ENCODE data around the gene ZSCAN25.

Gene ZSCAN25

DNA sequence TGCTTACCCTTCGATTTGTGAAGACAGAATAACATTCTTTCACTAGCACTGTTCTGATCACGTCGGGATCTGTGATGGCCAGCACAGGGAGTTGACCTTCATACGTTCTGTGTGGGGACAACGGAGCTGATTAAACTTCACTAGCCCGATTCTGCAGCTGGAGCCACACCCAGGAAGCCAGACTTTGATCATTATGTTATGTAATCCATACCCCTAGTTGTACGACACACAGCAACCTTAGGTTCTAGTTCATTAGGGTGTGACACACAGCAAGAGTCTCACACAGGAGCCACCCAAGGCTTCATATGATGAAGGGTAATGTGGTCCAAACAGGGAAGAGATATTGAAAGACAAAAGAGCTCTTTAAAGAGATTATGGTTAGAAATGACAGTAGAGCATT lies 55.8 kb downstream of the ZSCAN25 start:
- 93% methylated on average over 7 of the region's 7 CpGs for WGBS
- H3K4me3 ChIP-seq (ENCODE audit: low read length) = no peak overlapping the region
- no peak overlapping the region for H3K27ac ChIP-seq (ENCODE audit: low read depth, low read length)
- H3K9me3 ChIP-seq (ENCODE audit: insufficient read depth, low read depth, low read length) = no peaks in the 10 kb centered on the region
- no peaks in the 10 kb centered on the region for H3K36me3 ChIP-seq (ENCODE audit: insufficient read depth, low read length)
- no peak overlapping the region for H3K9ac ChIP-seq (ENCODE audit: low read depth, low read length)
- H3K27me3 ChIP-seq (ENCODE audit: insufficient read depth, low read length) = no peaks in the 10 kb centered on the region
- H3K4me1 ChIP-seq (ENCODE audit: insufficient read depth, low read length) = no peaks in the 10 kb centered on the region

DNA sequence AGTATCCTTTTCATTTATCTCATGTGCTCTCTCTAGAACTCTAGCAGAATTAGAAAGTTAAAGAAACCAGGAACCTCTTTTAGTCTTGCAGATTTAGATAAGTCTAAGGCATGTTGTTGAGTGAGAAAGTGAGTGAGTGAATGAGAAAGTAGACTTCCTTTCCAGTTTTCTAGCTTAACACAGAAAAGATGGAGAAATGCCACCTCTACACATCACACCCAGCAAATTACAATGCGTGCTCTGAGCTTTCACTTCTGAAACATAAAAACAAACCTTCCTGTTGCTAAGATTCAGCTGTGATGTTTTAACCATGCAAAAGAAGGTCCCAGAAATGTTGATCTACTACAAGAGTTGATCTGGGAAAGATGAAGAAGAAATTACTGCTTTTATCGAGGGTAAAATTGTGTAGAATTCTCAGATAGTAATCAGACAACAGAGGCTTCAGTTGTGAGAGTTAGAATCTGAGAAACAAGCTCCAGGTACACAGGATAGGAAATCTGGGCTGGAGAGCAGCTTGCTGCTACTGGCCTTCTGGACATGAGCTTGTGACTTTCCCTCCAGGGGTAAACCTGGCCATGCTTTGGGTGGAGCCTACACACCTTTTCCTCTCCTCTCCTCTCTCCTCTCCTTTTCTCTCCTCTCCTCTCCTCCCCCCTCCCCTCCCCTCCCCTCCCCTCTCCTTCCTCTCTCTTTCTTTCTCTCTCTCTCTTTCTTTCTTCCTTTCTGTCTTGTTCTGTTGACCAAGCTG lies 58.4 kb downstream of the ZSCAN25 start:
- H3K9ac ChIP-seq (ENCODE audit: low read depth, low read length) = no peak overlapping the region
- H3K9me3 ChIP-seq (ENCODE audit: insufficient read depth, low read depth, low read length) = no peaks in the 10 kb centered on the region
- no peaks in the 10 kb centered on the region for H3K27me3 ChIP-seq (ENCODE audit: insufficient read depth, low read length)
- H3K36me3 ChIP-seq (ENCODE audit: insufficient read depth, low read length) = no peaks in the 10 kb centered on the region
- peaks cover 8% of the 10 kb centered on the region; the same call in 1 of the 2 replicates for H3K4me1 ChIP-seq (ENCODE audit: insufficient read depth, low read length)
- 92% methylated on average over 2 of the region's 2 CpGs for WGBS
- H3K4me3 ChIP-seq (ENCODE audit: low read length) = no peak overlapping the region
- no peak overlapping the region for H3K27ac ChIP-seq (ENCODE audit: low read depth, low read length)

DNA sequence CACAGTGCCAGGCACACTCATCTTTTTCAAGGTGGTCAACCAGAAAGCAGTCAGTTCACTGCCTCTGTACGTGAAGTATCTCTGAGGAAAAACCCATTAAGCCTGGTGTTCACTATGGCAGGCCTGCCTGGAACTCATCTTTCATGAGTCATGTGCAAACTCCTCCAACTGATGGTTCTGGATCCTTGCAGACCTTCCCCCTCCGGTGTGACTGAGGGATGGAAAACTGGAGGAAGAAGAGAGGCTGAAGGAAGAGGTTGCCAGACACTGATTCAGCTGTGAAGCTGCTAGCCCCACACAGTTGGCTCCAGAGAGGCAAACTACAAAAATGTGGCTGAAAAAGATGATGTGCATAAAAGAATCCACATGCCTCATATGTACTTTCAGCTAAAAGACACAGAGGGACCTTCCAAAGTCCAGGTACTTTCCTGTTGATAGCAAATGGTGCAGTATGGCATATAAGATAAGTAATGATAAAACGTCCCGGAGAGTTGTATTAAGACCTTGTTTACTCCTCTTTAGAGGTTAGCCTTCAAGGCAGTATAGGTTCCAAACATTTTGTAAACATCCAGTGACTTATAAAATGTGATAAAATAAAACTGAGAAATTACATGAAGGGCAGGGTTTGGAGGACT lies 60.4 kb downstream of the ZSCAN25 start:
- no peaks in the 10 kb centered on the region for H3K36me3 ChIP-seq (ENCODE audit: insufficient read depth, low read length)
- H3K27me3 ChIP-seq (ENCODE audit: insufficient read depth, low read length) = no peaks in the 10 kb centered on the region
- H3K9ac ChIP-seq (ENCODE audit: low read depth, low read length) = no peak overlapping the region
- H3K27ac ChIP-seq (ENCODE audit: low read depth, low read length) = no peak overlapping the region
- 93% methylated on average over 4 of the region's 4 CpGs for WGBS
- no peaks in the 10 kb centered on the region for H3K9me3 ChIP-seq (ENCODE audit: insufficient read depth, low read depth, low read length)
- H3K4me3 ChIP-seq (ENCODE audit: low read length) = no peak overlapping the region
- peaks cover 8% of the 10 kb centered on the region; the same call in 1 of the 2 replicates for H3K4me1 ChIP-seq (ENCODE audit: insufficient read depth, low read length)

DNA sequence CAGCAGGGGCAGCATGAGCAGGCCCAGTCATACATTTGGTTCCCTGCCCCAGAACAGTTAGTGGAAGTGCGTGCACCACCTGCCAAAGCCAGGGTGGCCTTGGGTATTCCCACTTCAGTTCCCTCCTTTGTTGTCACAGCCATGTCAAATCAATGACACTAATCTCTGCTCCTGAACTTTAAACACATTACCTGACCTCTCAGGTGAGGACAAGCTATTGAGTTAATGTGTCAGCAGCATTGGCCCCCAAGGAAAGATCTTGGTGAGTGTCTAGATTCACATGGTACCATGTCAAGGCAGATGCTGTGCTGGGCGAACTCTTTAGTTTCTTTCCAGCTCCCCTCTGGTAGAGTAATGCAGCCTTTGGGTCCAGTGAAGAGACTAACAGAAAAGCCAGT lies 60.9 kb downstream of the ZSCAN25 start:
- 86% methylated on average over 2 of the region's 2 CpGs for WGBS
- Histone ChIP-seq H3K9ac (ENCODE audit: low read depth, low read length) (no peak overlapping the region), H3K9me3 (ENCODE audit: insufficient read depth, low read depth, low read length) (0 out of 2 replicates have a peak, but pooled peaks cover 2% of the 10 kb centered on the region), H3K27me3 (ENCODE audit: insufficient read depth, low read length) (no peaks in the 10 kb centered on the region), H3K4me3 (ENCODE audit: low read length) (no peak overlapping the region), H3K4me1 (ENCODE audit: insufficient read depth, low read length) (peaks cover 8% of the 10 kb centered on the region; the same call in 1 of the 2 replicates), H3K27ac (ENCODE audit: low read depth, low read length) (no peak overlapping the region), H3K36me3 (ENCODE audit: insufficient read depth, low read length) (no peaks in the 10 kb centered on the region)

DNA sequence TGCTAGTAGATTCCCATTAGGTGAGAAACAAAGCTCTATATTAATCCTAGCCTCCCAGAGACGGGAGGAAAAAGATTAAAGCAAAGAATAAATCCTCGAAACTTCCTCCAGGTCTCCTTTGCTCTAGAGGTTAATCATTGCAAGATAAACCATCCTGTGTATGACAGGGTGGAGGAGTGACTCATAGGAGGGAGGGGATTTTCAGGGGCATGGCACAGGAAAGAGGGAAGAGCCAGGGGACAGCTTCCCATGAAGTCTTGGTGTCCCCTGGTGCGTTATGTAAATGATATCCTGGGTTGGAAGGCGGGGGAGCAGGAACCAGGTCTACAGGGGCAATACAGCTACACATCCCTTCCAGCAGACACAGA lies 62.3 kb downstream of the ZSCAN25 start:
- H3K9ac ChIP-seq (ENCODE audit: low read depth, low read length) = no peak overlapping the region
- H3K27me3 ChIP-seq (ENCODE audit: insufficient read depth, low read length) = no peaks in the 10 kb centered on the region
- 0 out of 2 replicates have a peak, but pooled peaks cover 4% of the 10 kb centered on the region for H3K9me3 ChIP-seq (ENCODE audit: insufficient read depth, low read depth, low read length)
- no peak overlapping the region for H3K4me3 ChIP-seq (ENCODE audit: low read length)
- WGBS = 49% methylated on average over 4 of the region's 4 CpGs
- no peak overlapping the region for H3K27ac ChIP-seq (ENCODE audit: low read depth, low read length)
- H3K36me3 ChIP-seq (ENCODE audit: insufficient read depth, low read length) = no peaks in the 10 kb centered on the region
- peaks cover 8% of the 10 kb centered on the region; the same call in 1 of the 2 replicates for H3K4me1 ChIP-seq (ENCODE audit: insufficient read depth, low read length)

DNA sequence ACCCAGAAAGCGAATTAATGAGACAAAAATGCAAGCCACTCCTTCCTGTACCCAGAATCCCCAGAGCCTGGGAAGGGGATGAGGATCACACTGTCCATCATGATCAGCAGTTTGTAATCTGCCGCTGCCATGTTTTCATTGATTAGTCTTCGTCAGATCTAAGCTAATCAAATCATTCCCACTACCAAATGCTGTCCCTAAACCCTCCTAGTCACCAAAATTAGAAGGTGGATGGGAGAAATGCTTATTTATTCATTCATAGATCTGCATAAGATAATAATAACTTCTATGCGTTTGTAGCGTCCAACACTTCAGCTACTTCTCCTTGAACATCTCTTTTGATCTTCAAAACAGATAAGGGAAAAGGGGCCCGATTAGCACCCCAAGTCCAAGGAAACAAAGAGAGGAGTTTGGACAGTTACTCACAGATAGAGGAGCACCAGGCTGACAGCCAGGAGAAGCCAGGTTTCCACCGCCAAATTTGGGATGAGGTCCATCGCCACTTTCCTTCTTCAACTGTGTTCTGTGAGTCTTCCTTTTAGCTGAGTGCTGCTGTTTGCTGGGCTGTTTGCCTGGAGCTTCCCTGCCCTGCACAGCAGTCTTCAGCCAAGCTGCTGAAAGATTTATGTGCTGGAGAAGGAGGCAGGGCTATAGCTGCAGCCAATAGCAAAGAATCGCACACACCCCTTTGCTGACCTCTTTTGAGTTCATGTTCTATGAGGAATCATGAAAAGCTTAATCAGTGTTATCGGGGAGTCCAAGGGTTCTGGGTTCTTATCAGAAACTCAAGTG lies 62.9 kb downstream of the ZSCAN25 start, which contains the start of gene CYP3A5:
CYP3A5 (minus strand) TSS at position 597 of the 792 bp plus-strand sequence; CDS start at position 497, 100 bp downstream.
- H3K27ac ChIP-seq (ENCODE audit: low read depth, low read length) = no peak within 1 kb of the TSS
- H3K9me3 ChIP-seq (ENCODE audit: insufficient read depth, low read depth, low read length) = 0 out of 2 replicates have a peak, but pooled peaks cover 4% of the 10 kb centered on the region
- no peaks in the 10 kb centered on the region for H3K27me3 ChIP-seq (ENCODE audit: insufficient read depth, low read length)
- H3K4me3 ChIP-seq (ENCODE audit: low read length) = no peak within 1 kb of the TSS
- H3K36me3 ChIP-seq (ENCODE audit: insufficient read depth, low read length) = no peaks in the 10 kb centered on the region
- no peak within 1 kb of the TSS for H3K9ac ChIP-seq (ENCODE audit: low read depth, low read length)
- H3K4me1 ChIP-seq (ENCODE audit: insufficient read depth, low read length) = peaks cover 8% of the 10 kb centered on the region; the same call in 1 of the 2 replicates
- WGBS = 92% methylated on average over 10 of the region's 10 CpGs

Data from HUES64 (cell line).